Measurements from ENCODE around the gene HYDIN.

- TF ChIP-seq POLR2AphosphoS5 (IDR thresholded peaks at IDR 0.05; ENCODE audit: low read depth, low read length) (no peak), PAX5 (IDR thresholded peaks at IDR 0.05; ENCODE audit: insufficient read depth, low read length, severe bottlenecking) (no peak), POLR2A (IDR thresholded peaks at IDR 0.05; ENCODE audit: low read depth, low read length) (no peak), TAF1 (IDR thresholded peaks at IDR 0.05; ENCODE audit: low read depth, low read length) (no peak), POU2F2 (IDR thresholded peaks at IDR 0.05; ENCODE audit: low read depth, low read length) (no peak)
Measured at GRCh38 chr16:71185347-71185746, 45.2 kb downstream of the HYDIN start.

Measured in GM12891 (cell line).